Liver (tissue), 9 donors: ENCODE measurements around the gene KCNMB1. TPM values are rescaled to one million over a fixed set of nuclear protein-coding genes. Genes with fewer than 3 reads are reported as not detected.

Source experiments
- DNase-seq: peaks from one replicate; pipeline ENCODE4 v3.0.0-alpha.2; 2017; ENCODE audit warnings: low spot score
- H3K27ac ChIP-seq, 2 donors: one replicate each; pipeline ENCODE4 v1.7.0; 2013; ENCODE audit warnings: inconsistent platforms in 2 of 2, low read length in 2 of 2, control low read depth in 1 of 2, low read depth in 1 of 2, mild to moderate bottlenecking in 1 of 2
- H3K27me3 ChIP-seq, 4 donors: one replicate each; pipeline versions ENCODE4 v1.6.1 to v1.7.0; 2013; ENCODE audit warnings: low read length in 3 of 4, inconsistent platforms in 1 of 4, mild to moderate bottlenecking in 1 of 4, moderate library complexity in 1 of 4; ENCODE audit not compliant: control insufficient read depth in 4 of 4, insufficient read depth in 4 of 4
- H3K36me3 ChIP-seq, 4 donors: one replicate each; pipeline versions ENCODE4 v1.6.1 to v1.7.0; 2013; ENCODE audit warnings: low read length in 3 of 4, mild to moderate bottlenecking in 3 of 4, low read depth in 1 of 4, moderate library complexity in 1 of 4; ENCODE audit not compliant: control insufficient read depth in 4 of 4, insufficient read depth in 3 of 4
- H3K4me1 ChIP-seq, 4 donors: one replicate each; pipeline versions ENCODE4 v1.6.1 to v1.7.0; 2013; ENCODE audit warnings: low read length in 3 of 4, mild to moderate bottlenecking in 3 of 4, moderate library complexity in 1 of 4; ENCODE audit not compliant: control insufficient read depth in 4 of 4, insufficient read depth in 4 of 4
- H3K4me3 ChIP-seq, 3 donors: one replicate each; pipeline versions ENCODE4 v1.6.1 to v1.7.0; 2013; ENCODE audit warnings: low read length in 3 of 3, control low read depth in 1 of 3, low read depth in 1 of 3, mild to moderate bottlenecking in 1 of 3
- H3K9ac ChIP-seq, 2 donors: one replicate each; pipeline ENCODE4 v1.7.0; 2013; ENCODE audit warnings: low read length in 2 of 2, mild to moderate bottlenecking in 2 of 2, moderate library complexity in 2 of 2, control low read depth in 1 of 2, low read depth in 1 of 2
- H3K9me3 ChIP-seq, 4 donors: one replicate each; pipeline versions ENCODE4 v1.6.1 to v1.7.0; 2013; ENCODE audit warnings: low read length in 3 of 4; ENCODE audit not compliant: control insufficient read depth in 4 of 4
- EGR1 ChIP-seq, 2 donors: IDR thresholded peaks; 2 replicates each; pipeline ENCODE4 v1.6.1; 2016 to 2018; ENCODE audit warnings: antibody characterized with exemption in 2 of 2, low read depth in 2 of 2
- FOXA2 ChIP-seq: IDR thresholded peaks from 2 replicates; pipeline ENCODE4 v1.6.1; 2016; ENCODE audit warnings: antibody characterized with exemption
- GABPA ChIP-seq, 2 donors: IDR thresholded peaks in 1 of 2; conservative IDR thresholded peaks in 1 of 2; 2 replicates each; pipeline ENCODE4 v1.6.1; 2016; ENCODE audit warnings: antibody characterized with exemption in 2 of 2, mild to moderate bottlenecking in 1 of 2, moderate library complexity in 1 of 2
- HNF4A ChIP-seq, 2 donors: conservative IDR thresholded peaks; 2 replicates each; pipeline ENCODE4 v1.6.1; 2016; ENCODE audit warnings: antibody characterized with exemption in 2 of 2, mild to moderate bottlenecking in 2 of 2
- JUND ChIP-seq, 2 donors: IDR thresholded peaks; 2 replicates each; pipeline ENCODE4 v1.6.1; 2016; ENCODE audit warnings: antibody characterized with exemption in 2 of 2
- RAD21 ChIP-seq, 2 donors: IDR thresholded peaks; 2 replicates each; pipeline ENCODE4 v1.6.1; 2016; ENCODE audit warnings: antibody characterized with exemption in 2 of 2, mild to moderate bottlenecking in 2 of 2
- RXRA ChIP-seq, 2 donors: IDR thresholded peaks; 2 replicates each; pipeline ENCODE4 v1.6.1; 2017 to 2018; ENCODE audit warnings: antibody characterized with exemption in 2 of 2, mild to moderate bottlenecking in 1 of 2
- SP1 ChIP-seq: IDR thresholded peaks from 2 replicates; pipeline ENCODE4 v1.6.1; 2018; ENCODE audit warnings: antibody characterized with exemption, mild to moderate bottlenecking
- TAF1 ChIP-seq: conservative IDR thresholded peaks from 2 replicates; pipeline ENCODE4 v1.6.1; 2016; ENCODE audit warnings: antibody characterized with exemption, mild to moderate bottlenecking
- WGBS: extraction: QIAGEN DNeasy Blood & Tissue Kit; methylation state at CpG from one replicate; pipeline ENCODE4 v1.1.7; 2013; 5-methylcytosine and 5-hydroxymethylcytosine counted together
- polyA plus RNA-seq, 2 donors: library from polyadenylated mRNA; stranded (reverse) in 1 of 2; unstranded in 1 of 2; fragments of 200-250 nt in 1 of 2; fragments of >200 nt in 1 of 2; fragmentation: Nextera tagmentation in 1 of 2; extraction: Ambion mirVana in 1 of 2; gene quantifications; one replicate each; pipeline versions ENCODE4 v1.2.1 to v1.2.3, GENCODE V29; 2013 to 2015
- total RNA-seq, 2 donors: library from RNA; depleted of rRNA; stranded (reverse); fragments of >200 nt; gene quantifications; one replicate each; pipeline ENCODE4 v1.2.3, GENCODE V29; 2014
- TF ChIP-seq, protein P1 (sequence below): IDR thresholded peaks from 2 replicates; pipeline ENCODE4 v1.6.1; 2016; ENCODE audit warnings: antibody characterized with exemption
- TF ChIP-seq, protein P2 (sequence below): IDR thresholded peaks from 2 replicates; pipeline ENCODE4 v1.6.1; 2016; ENCODE audit warnings: antibody characterized with exemption, mild to moderate bottlenecking
- TF ChIP-seq, protein P3 (sequence below): IDR thresholded peaks from 2 replicates; pipeline ENCODE4 v1.6.1; 2016; ENCODE audit warnings: antibody characterized with exemption
- TF ChIP-seq, protein P4 (sequence below): fragments of 150-350 bp; IDR thresholded peaks from 2 replicates; pipeline ENCODE4 v1.5.1; 2017; ENCODE audit warnings: improper control_type of control experiment, low read depth, low read length; ENCODE audit not compliant: missing input control
- donor health status: healthy.
- donor health status: healthy.
- donor health status: healthy.
- donor health status: healthy.
- donor health status: healthy.

KCNMB1 gene
- total and polyA plus RNA-seq, 4 donors: 0.04 to 0.31 (median 0.20) TPM

DNA sequence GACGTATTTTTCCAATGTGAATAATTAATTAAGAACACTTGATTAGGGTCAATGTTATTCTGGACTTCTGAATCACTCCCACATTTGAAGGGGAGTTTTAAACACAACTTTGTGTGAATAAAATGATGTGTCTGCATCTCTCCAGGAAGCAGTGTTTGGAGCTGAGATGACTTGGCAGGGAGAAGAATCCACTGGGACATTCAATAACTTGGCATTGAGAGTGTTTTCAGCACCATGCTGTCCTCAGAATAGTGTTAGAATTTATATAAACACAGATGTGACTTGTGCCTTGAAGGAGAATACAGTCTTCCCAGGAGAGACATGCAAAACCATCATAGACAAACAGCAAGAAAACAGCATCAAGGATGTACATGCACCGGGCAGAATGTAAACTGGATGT, 32.7 kb upstream of the KCNMB1 start:
- Histone ChIP-seq H3K4me3 (no peak overlapping the region), H3K4me1 (peaks cover 0 to 4% (median 0%) of the 10 kb centered on the region in 4 donors)
- 53% methylated on average over 2 of the region's 2 CpGs for WGBS

DNA sequence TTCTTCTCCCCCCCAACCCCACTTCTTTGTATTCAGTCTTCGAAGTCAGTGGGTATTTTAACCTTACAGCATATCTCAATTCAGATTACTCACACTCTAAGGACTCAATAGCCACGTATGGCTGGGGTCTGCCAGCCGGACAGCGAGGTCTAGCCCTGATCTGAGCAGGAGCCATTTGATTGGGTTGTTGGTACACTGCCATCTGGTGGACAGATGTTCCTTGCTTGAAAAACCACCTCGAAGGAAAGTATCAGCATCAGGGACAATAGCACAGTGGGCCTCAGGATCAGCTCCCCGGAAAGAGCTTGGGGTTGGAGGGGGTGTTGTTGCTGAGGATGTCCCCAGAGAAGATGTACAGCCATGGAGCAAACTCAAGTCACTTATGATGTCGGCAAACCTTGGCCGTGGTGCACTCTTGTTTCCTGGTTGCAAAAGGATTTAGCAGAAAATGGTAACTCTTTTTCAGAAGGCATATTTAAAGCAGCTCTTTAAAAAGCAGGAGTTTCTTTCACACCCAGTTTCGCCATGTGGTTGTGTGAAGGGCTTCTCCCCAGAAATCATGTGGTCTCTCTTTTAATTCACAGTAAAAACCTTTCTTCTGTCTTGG, 31.7 kb upstream of the KCNMB1 start:
- H3K4me3 ChIP-seq: no peak overlapping the region
- WGBS: 16% methylated on average over 9 of the region's 9 CpGs
- peak; percentile 47 for DNase-seq

More for the DNA sequence above, 32.7 kb upstream of the KCNMB1 start:
- Histone ChIP-seq H3K27me3 (peaks cover 0 to 4% (median 0%) of the 10 kb centered on the region in 4 donors), H3K9me3 (no peaks in the 10 kb centered on the region), H3K27ac (no peak overlapping the region), H3K36me3 (no peaks in the 10 kb centered on the region), H3K9ac (no peak overlapping the region)
- TF ChIP-seq, protein P1, sequence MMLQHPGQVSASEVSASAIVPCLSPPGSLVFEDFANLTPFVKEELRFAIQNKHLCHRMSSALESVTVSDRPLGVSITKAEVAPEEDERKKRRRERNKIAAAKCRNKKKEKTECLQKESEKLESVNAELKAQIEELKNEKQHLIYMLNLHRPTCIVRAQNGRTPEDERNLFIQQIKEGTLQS: no peak
- TF ChIP-seq, protein P2, sequence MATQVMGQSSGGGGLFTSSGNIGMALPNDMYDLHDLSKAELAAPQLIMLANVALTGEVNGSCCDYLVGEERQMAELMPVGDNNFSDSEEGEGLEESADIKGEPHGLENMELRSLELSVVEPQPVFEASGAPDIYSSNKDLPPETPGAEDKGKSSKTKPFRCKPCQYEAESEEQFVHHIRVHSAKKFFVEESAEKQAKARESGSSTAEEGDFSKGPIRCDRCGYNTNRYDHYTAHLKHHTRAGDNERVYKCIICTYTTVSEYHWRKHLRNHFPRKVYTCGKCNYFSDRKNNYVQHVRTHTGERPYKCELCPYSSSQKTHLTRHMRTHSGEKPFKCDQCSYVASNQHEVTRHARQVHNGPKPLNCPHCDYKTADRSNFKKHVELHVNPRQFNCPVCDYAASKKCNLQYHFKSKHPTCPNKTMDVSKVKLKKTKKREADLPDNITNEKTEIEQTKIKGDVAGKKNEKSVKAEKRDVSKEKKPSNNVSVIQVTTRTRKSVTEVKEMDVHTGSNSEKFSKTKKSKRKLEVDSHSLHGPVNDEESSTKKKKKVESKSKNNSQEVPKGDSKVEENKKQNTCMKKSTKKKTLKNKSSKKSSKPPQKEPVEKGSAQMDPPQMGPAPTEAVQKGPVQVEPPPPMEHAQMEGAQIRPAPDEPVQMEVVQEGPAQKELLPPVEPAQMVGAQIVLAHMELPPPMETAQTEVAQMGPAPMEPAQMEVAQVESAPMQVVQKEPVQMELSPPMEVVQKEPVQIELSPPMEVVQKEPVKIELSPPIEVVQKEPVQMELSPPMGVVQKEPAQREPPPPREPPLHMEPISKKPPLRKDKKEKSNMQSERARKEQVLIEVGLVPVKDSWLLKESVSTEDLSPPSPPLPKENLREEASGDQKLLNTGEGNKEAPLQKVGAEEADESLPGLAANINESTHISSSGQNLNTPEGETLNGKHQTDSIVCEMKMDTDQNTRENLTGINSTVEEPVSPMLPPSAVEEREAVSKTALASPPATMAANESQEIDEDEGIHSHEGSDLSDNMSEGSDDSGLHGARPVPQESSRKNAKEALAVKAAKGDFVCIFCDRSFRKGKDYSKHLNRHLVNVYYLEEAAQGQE: peak; percentile 48
- TF ChIP-seq EGR1 (IDR thresholded peaks at IDR 0.05; ENCODE audit: low read depth in 2 of 2): no peak
- no peak for TF ChIP-seq RAD21 (IDR thresholded peaks at IDR 0.05)
- no peak for TF ChIP-seq TAF1
- DNase-seq: no peak

More for the DNA sequence above, 31.7 kb upstream of the KCNMB1 start:
- no peak overlapping the region for H3K27ac ChIP-seq
- peaks cover 0 to 4% (median 0%) of the 10 kb centered on the region in 4 donors for H3K4me1 ChIP-seq
- TF ChIP-seq RXRA (IDR thresholded peaks at IDR 0.05) (no peak), GABPA (IDR thresholded peaks at IDR 0.05 in 1 of 2, conservative IDR thresholded peaks at IDR 0.05 in 1 of 2) (no peak), TAF1 (no peak), JUND (IDR thresholded peaks at IDR 0.05) (no peak), HNF4A (conservative IDR thresholded peaks at IDR 0.05) (no peak), RAD21 (IDR thresholded peaks at IDR 0.05) (peak; percentile 83 to 92), SP1 (no peak), FOXA2 (no peak)
- TF ChIP-seq, protein P2: no peak
- TF ChIP-seq, protein P3, sequence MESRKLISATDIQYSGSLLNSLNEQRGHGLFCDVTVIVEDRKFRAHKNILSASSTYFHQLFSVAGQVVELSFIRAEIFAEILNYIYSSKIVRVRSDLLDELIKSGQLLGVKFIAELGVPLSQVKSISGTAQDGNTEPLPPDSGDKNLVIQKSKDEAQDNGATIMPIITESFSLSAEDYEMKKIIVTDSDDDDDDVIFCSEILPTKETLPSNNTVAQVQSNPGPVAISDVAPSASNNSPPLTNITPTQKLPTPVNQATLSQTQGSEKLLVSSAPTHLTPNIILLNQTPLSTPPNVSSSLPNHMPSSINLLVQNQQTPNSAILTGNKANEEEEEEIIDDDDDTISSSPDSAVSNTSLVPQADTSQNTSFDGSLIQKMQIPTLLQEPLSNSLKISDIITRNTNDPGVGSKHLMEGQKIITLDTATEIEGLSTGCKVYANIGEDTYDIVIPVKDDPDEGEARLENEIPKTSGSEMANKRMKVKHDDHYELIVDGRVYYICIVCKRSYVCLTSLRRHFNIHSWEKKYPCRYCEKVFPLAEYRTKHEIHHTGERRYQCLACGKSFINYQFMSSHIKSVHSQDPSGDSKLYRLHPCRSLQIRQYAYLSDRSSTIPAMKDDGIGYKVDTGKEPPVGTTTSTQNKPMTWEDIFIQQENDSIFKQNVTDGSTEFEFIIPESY: no peak
- TF ChIP-seq, protein P4, sequence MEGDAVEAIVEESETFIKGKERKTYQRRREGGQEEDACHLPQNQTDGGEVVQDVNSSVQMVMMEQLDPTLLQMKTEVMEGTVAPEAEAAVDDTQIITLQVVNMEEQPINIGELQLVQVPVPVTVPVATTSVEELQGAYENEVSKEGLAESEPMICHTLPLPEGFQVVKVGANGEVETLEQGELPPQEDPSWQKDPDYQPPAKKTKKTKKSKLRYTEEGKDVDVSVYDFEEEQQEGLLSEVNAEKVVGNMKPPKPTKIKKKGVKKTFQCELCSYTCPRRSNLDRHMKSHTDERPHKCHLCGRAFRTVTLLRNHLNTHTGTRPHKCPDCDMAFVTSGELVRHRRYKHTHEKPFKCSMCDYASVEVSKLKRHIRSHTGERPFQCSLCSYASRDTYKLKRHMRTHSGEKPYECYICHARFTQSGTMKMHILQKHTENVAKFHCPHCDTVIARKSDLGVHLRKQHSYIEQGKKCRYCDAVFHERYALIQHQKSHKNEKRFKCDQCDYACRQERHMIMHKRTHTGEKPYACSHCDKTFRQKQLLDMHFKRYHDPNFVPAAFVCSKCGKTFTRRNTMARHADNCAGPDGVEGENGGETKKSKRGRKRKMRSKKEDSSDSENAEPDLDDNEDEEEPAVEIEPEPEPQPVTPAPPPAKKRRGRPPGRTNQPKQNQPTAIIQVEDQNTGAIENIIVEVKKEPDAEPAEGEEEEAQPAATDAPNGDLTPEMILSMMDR: peak; percentile 69
- no peak overlapping the region for H3K9ac ChIP-seq
- no peaks in the 10 kb centered on the region for H3K9me3 ChIP-seq
- H3K36me3 ChIP-seq: no peaks in the 10 kb centered on the region
- peaks cover 0 to 4% (median 0%) of the 10 kb centered on the region in 4 donors for H3K27me3 ChIP-seq
